Right kidney (tissue), 1 donor: Measurements from ENCODE around the gene ITM2B.
"Not testable (repeated sequence)": the region's sequence is repeated elsewhere in the genome, so short reads cannot be mapped to it uniquely, and the experiment has no call there.

Experiments
- DNase-seq: peaks from one replicate; pipeline ENCODE4 v3.0.0-alpha.2; 2016

ITM2B gene

DNA sequence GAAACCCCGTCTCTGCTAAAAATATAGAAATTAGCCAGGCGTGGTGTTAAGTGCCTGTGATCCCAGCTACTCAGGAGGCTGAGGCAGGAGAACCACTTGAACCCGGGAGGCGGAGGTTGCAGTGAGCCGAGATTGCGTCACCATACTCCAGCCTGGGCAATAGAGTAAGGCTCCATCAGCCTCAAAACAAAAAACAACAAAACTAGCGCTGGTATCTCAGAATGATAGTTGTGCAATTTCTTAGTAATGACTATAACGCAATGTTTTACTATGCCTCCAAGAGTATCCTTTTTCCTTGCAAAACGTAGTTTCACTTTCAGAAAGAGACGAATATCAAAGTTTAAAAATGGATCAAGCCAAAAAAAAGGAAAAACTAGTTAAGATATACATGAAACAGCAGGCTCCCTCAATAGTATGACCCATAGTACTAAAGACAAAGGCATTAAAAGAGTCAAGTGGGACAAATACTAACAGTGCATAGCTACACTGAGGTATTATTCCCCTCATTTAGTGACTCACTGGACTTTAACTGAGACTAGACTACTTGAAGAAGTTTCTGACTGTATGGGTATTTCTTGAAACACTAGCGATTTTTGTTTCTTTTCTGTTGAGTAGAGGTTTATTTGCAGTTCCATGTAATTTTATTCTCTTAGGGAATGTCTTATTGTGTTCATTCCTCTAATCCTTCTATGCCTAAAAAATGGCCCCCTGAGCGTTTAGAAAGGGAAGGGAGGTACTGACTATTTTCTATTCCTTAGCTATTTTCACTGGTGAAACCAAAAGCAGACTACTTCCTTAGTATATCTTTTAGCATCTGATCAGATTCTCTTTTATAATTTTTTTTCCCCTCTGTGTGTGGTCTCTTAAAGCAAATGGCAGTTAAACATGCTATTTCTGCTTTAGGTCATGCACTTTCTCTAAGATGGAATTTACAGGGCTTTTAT lies 10.4 kb upstream of the ITM2B start:
- DNase-seq, result no peak

DNA sequence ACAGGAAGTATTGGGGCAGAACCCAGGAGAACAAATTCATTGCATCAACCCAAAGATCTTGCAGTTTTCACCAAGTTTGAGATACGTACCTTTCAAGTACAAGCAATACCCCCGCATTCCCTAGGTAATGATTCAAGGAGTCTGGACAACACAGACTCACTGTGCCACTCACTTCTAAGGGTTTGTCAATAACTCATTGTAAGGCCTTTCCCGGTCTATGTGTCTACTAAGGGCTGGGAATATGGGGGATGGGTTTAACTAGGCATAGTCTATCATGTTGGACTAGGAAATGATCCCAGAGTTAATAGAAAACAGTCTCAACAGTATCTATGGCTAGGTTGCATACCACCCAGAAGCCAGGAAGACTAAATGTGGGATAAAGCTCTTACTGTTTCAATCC lies 8.3 kb upstream of the ITM2B start:
- DNase-seq, result no peak

DNA sequence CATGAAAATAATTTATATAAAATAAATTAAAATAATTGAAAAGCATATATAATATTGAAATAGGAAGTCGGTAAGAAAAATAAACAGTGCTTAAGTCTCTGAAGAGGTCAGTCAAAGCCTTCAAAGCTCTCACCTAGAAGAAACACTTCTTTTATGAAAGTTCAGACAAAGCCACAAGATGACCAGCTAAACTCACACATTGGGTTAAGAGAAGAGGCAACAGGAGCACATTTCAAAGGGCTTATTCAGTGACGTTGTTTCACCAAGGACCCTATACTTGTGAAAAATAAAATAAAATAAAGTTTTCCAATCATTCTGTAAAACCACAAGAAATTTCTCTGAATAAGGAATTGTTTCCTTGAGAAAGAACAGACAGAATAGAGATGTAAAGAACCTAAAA lies 2.5 kb upstream of the ITM2B start:
- DNase-seq, result no peak

DNA sequence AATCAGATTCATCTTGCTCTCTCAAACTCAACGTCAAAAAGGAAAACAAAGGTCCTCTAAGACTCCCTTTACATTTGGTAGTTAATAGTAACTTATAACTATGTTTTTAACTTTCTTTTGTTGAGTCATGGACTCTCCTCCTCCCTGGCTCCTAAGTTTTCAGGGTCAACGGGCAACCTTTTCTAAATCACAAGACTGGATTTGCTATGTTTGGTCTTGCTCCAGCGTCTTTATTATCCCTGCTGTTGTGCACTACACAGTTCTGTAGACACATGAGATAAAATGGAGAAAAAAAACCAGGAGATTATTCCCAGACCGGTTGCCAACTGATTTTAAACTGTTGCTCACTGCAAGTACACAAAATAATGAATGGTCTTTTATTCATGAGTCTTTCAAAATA lies 1.9 kb upstream of the ITM2B start:
- DNase-seq, result peak; percentile 51

DNA sequence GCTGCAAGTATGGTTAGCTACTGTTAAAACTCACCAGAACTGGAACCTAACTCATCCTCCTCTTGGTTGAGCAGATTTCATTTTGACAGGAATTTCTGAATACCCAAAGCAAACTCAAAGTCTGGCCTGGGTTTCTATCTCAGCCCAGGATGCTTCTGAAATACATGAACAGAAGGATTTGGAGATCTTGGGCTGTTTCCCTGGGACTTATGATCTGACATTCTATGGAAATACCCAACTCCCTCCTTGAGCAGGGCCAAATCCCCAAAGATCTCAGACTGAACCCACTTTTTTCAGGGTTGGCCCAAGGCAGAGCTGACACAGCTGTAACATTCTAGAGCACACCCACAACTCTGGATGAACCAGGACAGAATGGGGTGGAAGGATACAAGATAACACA lies 1.1 kb upstream of the ITM2B start:
- no peak for DNase-seq

DNA sequence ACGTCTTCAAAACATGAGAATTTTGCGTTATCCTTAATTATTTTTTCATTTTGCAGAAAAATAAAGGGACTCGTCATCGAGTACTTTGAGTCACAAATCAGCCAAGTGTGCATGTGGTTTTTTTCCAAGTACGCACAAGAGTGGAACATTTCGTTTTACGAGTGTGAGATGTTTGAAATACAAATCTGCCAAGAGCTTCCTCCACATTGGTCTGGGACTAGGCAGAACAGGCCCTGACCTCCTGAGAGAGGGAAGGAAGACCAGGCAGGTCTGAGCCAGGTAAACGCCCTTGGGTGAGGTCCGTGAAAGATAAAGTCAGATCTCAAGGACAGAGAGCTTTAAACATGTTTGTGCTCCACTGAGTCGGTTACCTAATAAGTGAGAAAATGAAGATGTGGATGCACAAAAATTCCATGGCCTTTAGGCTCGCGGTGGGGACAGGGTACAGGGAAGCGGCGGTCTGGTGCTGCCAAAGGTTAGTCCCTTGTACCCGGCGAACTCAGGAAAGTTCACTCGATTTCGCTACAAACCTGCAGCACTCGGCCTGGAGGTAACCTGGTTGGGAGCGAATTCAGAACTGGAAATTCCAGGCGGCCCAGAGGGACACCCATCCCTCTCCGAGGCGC lies 473 bp upstream of the ITM2B start:
- DNase-seq, result peak; percentile 86

DNA sequence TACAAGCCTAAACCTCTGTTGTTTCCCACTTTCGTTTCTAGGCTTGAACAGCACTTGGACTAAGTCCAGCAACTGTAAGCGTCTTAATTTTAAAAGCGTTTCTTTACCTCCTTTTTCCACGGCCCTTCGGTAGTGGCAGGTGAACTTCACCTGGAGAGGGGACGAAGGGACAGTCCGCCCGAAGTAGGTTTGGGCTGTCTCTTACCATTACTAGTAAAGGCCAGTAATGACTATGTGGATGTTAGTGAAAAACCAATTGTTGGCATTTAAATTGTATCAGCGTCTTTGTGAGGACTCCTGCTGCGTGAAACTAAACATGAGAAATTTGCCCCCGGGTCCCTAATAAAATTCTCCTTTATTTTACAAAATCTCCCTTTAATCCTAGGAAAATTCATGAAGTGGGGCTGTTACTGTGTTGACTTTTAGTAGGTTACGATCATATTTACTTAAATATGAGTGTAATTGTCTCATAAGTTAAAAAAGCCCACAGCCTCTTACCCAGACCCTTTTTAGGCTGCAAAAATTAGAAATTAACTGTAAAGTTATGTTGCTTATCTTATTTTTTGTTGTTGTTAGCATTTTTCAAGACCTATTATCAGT lies 983 bp downstream of the ITM2B start:
- no peak for DNase-seq

DNA sequence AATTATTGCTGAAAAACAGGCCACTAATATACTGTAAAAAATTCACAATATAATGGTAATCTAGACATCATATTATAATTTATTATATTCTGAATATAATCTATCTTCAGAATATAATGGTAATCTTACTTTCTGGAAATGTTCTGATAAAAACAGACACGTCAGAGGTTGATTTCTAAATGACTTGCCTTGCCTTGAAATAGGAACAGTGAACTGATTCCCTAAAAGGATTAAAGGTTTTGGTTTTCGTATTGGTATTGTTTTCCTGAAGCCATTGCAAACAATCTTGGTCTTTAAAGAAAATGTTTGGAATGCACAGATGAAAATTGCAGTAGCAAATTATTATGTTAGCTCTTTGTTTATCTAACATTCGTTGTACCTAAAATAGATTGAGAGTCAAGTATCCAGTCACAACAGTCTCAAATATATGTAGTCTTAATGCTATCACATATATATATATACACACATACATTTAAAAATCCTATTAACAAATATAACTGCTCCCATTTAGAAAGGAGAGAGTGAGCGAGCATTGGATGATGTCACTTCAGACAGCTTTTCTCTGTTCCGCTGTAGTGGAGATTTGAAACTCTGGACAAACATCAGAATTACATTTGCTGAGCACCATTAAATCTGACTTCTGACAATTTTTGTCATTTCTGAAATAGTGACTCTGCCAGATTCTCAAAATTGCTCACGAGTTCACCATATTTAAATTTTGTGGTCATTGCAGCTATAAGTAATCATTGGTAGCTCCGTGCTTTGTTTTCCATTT lies 1.7 kb downstream of the ITM2B start:
- DNase-seq, result peak; percentile 58

DNA sequence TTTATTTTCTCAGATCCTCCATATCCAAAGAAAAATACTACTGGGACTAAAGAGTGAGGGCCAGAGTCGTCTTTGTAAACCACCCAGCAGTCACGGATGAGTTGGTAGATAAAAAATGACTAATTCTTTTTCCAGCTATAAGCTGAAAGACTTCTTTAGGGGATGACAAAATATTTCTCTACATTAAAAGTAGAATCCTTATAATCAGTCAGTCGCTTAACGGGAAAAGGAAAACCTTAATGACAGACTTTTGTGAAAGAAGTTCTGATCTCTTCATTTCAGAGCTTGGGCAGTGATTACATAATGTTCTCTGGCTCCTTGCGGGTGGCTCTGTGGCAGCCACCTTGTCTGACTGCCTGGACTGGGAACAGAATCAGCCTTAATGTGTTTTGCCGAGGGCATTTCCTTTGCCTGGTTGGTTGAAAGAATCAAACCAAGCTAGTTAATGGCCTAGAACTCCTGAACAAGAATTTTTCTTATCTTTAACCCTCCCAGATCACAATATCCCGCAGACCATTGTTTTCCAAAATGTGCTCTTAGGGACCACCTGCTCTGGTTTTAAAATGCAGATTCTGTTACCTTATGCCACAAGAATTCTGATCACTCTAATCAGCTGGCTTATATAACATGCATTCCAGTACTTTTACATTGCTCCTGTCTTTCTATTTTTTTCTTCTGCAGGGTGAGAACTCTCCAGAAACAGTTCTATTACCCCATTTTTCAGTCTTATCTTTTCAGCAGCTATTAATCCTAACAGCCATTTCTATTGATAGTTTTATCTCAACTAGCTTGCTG lies 2.5 kb downstream of the ITM2B start:
- DNase-seq, result peak; percentile 58

DNA sequence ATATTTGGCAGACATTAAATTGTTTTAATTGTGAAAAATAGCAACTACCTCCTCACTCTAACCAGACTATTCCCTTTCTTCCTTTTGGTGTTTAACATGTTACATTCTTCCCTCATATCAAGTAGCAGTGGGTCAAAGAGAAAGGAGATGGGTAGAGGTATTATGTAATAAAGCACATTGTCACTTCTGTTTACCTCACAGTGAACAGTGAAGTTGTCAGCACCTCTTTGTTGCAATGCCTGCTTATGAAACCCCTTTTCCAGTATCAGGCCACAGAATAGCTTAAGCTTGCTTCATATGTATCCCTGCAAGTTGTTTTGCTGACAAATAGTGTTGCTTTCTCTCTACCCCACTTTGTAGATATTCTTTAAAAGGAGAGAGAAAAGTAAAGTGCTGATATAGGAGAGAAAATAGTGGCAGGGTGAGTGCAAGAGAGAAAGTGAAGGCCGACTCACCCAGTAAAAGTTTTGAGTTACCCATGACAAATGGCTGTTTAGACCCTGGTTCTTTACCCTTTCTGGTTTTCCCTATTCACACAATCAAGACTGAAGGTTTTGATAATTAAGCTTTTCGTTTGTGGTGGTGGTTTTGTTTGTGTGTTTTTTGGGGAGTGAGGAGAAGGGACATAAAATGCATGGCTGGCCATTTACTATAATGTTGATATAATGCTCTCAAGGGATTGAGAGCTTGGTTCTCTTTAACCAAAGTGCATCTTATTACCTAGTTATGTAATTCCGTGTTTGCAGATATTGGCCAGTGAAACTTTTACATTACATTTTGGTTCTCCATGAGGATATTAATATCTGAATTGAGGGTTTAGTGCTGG lies 3.7 kb downstream of the ITM2B start:
- DNase-seq, result no peak

DNA sequence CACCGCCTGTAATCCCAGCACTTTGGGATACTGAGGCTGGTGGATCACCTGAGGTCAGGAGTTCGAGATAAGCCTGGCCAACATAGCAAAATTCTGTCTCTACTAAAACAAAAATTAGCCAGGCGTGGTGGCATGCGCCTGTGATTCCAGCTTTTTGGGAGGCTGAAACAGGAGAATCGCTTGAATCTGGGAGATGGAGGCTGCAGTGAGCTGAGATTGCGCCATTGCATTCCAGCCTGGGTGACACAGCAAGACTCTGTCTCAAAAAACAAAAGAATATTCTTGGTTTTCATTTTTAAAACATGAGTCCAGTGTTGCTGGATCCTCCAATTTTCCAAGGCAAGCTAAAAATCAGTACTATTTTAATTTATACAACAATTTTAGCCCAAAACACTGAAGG lies 6.4 kb downstream of the ITM2B start:
- not testable (repeated sequence) for DNase-seq

DNA sequence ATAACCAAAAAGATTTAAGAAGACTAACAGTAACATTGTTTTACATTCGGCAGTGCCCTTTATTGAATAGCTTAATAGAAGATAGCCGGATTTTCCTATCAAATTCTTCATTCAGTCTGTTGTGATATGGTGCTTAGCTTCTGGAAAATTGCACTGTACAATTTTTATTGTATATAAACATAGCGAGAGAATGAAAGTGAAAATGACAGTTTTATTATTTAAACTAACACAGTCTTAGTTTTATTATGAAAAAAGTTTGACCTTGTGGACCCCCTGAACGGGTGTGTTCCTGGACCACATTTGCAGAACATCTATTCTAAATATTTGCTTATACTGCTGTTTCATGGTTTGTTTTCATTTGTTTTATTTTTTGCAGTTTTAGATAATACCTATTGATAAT lies 8.6 kb downstream of the ITM2B start:
- DNase-seq, result no peak

DNA sequence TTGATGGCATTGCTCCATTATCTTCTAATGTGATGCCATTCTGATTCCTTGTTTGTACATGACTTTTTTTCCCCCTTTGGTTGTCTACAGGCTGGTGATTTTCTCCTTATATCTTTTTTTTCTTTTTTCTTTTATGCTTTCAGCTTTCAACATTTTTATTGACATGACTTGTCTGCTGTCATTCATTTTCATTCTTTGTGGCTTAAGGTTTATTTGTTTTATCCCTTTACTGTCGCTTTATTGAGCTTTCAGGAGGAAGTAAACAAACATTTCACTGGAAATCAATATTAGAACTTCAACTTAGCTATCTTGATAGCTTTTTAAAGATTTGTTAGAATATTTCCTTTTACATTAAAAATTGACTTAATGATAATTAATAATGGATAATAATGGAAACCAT lies 9.7 kb downstream of the ITM2B start:
- DNase-seq, result no peak

DNA sequence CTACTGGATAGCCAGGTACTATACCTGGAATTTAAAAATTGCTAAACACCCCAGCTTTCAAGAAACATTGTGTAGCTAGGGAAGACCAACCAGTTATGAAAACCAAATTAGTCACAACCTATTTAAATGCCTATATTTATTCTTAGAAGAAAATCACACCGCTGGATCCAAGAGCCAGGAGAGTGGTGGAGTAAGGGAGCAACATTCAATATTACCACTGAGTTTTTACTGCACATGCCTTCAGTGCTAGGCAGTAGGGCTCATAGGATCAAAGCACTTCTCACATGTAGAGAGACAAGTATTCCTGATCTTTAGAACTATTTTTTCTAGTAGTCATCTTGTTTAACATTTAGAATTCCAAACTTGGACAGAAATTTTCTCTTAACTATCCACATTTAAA lies 11.2 kb downstream of the ITM2B start:
- DNase-seq, result no peak

DNA sequence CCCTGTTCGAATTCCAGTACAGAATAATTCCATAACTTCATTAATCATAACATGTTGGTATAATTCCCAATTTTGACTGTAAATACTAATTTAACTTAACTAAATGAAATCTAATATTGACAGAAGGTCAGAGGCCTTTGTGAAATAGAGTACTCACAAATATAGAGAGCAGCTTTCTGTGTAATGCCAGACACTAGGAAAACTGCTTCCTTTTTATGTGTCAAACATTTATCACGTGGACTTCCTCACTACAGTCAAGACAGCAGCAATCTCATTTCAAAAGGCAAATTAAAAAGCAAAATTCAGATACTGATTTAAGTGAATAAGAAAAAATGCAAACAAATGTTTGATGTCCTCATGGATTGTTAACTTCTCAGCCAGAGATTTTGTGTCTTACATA lies 13.1 kb downstream of the ITM2B start:
- DNase-seq, result no peak

DNA sequence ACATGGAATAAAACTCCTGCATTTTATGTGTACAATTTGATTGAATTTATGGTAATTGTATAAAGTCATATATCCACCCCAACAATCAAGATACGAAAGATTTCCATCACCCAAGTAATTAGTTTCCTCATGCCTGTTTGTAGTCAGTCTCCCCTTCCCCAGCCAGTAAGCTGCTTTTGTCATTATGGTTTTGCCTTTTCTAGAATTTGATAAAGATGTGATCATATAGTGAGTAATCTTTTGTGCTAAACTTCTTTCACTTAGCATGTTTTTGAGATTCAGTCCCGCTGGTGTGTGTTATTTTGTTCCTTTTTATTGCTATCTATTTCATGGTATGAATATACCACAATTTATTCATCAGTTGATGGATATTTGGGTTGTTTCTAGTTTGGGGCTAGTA lies 16.0 kb downstream of the ITM2B start:
- no peak for DNase-seq

DNA sequence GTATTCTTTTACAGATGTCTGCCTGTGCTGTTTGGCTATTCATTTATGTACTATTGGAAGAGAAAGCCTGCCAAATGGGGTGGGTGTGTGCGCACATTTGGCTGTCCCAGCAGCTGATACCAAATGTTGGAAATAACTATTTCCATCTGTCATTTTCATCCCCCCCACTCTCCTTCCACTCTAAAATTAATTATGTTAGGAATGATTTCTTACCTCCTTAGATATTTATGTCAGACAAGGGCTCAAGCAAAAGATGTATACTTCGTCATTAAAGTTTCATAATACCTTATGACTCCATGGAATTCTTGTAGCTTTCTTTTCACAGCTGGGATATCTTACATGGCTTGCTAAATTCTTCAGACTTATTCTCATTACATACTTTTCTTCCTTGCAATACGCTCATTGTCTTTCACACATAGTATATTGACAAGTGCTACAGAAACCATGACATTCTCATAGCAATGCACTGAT lies 18.6 kb downstream of the ITM2B start:
- DNase-seq, result no peak

DNA sequence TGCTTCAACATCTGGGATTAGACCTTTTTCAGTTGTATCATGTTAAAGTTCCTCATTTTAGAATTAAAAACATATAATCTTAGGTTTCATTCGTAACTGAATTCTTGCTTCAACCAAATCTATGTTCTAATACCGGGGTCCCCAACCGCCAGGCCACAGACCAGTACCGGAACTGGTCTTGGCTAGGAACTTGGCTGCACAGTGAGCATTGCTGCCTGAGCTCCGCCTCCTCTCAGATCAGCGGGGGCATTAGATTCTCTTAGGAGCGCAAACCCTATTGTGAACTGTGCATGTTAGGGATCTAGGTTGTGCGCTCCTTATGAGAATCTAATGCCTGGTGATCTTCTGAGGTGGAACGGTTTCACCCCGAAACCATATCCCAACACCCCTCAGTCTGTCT lies 19.2 kb downstream of the ITM2B start:
- no peak for DNase-seq

DNA sequence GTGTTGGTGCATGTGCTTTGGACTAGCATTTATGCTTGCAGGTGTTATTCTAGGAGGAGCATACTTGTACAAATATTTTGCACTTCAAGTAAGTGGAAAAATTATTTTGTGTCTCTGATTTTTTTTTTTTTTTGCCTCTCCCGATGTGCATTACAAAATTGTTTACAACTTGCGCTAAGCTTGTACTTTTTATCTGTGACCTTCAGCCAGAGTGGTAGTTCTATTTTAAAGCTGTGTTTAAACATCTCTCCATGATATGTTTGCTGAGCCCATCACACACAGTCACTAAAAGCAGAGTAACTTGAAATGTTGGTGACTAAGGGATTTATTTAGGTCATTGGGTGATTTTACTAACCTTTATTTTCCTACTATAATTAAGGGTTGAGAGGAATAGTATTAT lies 20.8 kb downstream of the ITM2B start:
- no peak for DNase-seq

DNA sequence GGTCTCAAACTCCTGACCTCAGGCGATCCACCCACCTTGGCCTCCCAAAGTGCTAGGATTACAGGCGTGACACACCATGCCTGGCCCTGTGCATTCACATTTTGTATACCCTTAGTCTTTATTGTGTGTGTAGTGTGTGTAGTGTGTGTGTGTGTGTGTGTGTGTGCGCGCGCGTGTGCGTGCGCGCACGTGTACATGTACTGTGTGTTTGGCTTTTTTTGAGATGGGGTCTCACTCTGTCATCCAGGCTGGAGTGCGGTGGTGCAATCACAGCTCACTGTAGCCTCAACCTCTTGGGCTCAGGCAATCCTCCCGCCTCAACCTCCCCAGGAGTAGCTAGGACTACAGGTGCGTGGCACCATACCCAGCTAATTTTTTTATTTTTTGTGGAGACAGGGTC lies 22.1 kb downstream of the ITM2B start:
- DNase-seq, result no peak

DNA sequence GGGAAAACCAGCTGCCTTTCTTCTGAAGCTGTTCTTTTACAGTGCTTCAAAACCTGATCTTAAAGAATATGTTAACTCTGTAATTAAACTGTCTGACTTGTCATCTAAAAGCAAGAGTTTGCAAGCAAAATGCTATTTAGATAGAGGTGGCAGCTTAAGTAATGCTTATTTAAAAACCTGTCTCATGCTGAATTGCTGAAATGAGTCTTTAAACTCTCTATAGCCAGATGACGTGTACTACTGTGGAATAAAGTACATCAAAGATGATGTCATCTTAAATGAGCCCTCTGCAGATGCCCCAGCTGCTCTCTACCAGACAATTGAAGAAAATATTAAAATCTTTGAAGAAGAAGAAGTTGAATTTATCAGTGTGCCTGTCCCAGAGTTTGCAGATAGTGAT lies 22.9 kb downstream of the ITM2B start:
- DNase-seq, result no peak
